SK-N-SH (cell line): ENCODE measurements around the gene TAX1BP1. TPM values are rescaled to one million over a fixed set of nuclear protein-coding genes. Genes with fewer than 3 reads are reported as not detected.

Source experiments
- CTCF ChIA-PET: fragments of 300-600, 350-600 bp; formaldehyde crosslinking; extraction: SDS; loops from one replicate; lab custom pipeline; 2021; lab: Yijun Ruan, JAX
- POLR2A ChIA-PET: fragments of 350-600 bp; sonication (Branson Sonifier 250); formaldehyde crosslinking; extraction: SDS; loops from one replicate; lab custom pipeline; 2020; ENCODE audit warnings: antibody characterized with exemption, inconsistent platforms; lab: Yijun Ruan, JAX
- DNase-seq: peaks from one replicate; pipeline ENCODE4 v3.0.0; 2012
- H2AFZ ChIP-seq: fragments of 200-600 bp; sonication (generic); 2 replicates; pipeline ENCODE4 v1.8.1; 2016; ENCODE audit warnings: antibody characterized with exemption, mild to moderate bottlenecking, low read depth
- H3F3A ChIP-seq: fragments of 200-600 bp; sonication (generic); replicated peaks from 2 replicates; pipeline ENCODE3; 2016; ENCODE audit warnings: antibody characterized with exemption, mild to moderate bottlenecking; ENCODE audit not compliant: insufficient read depth
- H3K27ac ChIP-seq, 2 experiments: fragments of 200-500 bp in 1 of 2; fragments of 200-600 bp in 1 of 2; sonication (Bioruptor generic) in 1 of 2; sonication (generic), shearing (Covaris generic) in 1 of 2; 2 replicates each; pipeline versions ENCODE4 v1.5.1 to v1.6.1; 2014 to 2016; ENCODE audit warnings: low read depth in 2 of 2, inconsistent platforms in 1 of 2, low read length in 1 of 2, mild to moderate bottlenecking in 1 of 2, mixed read lengths in 1 of 2
- H3K27me3 ChIP-seq: fragments of 200-600 bp; sonication (generic), shearing (Covaris generic); 2 replicates; pipeline ENCODE4 v1.6.1; 2016; ENCODE audit warnings: mixed run types; ENCODE audit not compliant: insufficient read depth
- H3K36me3 ChIP-seq, 2 experiments: fragments of 200-500 bp in 1 of 2; fragments of 200-600 bp in 1 of 2; sonication (Bioruptor generic) in 1 of 2; sonication (generic) in 1 of 2; replicated peaks in 1 of 2; 2 replicates each; pipeline versions ENCODE3 to v1.5.1; 2014 to 2016; ENCODE audit warnings: low read length in 1 of 2, mild to moderate bottlenecking in 1 of 2; ENCODE audit not compliant: insufficient read depth in 2 of 2, control insufficient read depth in 1 of 2
- H3K4me1 ChIP-seq, 2 experiments: fragments of 200-500 bp in 1 of 2; fragments of 200-600 bp in 1 of 2; sonication (Bioruptor generic) in 1 of 2; sonication (generic), shearing (Covaris generic) in 1 of 2; 2 replicates each; pipeline versions ENCODE4 v1.5.1 to v1.6.1; 2014 to 2016; ENCODE audit warnings: low read depth in 1 of 2, low read length in 1 of 2, mixed run types in 1 of 2; ENCODE audit not compliant: insufficient read depth in 2 of 2, control insufficient read depth in 1 of 2
- H3K4me2 ChIP-seq: fragments of 200-600 bp; sonication (generic), shearing (Covaris generic); 2 replicates; pipeline ENCODE4 v1.6.1; 2017; ENCODE audit warnings: mixed run types
- H3K4me3 ChIP-seq, 2 experiments: fragments of 200-500 bp in 1 of 2; fragments of 200-600 bp in 1 of 2; sonication (Bioruptor generic) in 1 of 2; sonication (generic), shearing (Covaris generic) in 1 of 2; 2 replicates each; pipeline versions ENCODE4 v1.5.1 to v1.8.1; 2014 to 2016; ENCODE audit warnings: low read depth in 2 of 2, inconsistent platforms in 1 of 2, low read length in 1 of 2, mild to moderate bottlenecking in 1 of 2, mixed read lengths in 1 of 2, moderate library complexity in 1 of 2
- H3K79me2 ChIP-seq: fragments of 200-600 bp; sonication (generic); 2 replicates; pipeline ENCODE4 v1.8.1; 2017; ENCODE audit warnings: mild to moderate bottlenecking; ENCODE audit not compliant: insufficient read depth
- H3K9ac ChIP-seq: fragments of 200-600 bp; sonication (generic); 2 replicates; pipeline ENCODE4 v1.6.1; 2017; ENCODE audit warnings: mixed run types
- H3K9me2 ChIP-seq: fragments of 200-600 bp; sonication (generic); 2 replicates; pipeline ENCODE4 v1.6.1; 2017; ENCODE audit warnings: mixed run types
- H3K9me3 ChIP-seq: fragments of 200-600 bp; sonication (generic); 2 replicates; pipeline ENCODE4 v1.6.1; 2017; ENCODE audit warnings: mixed run types, mild to moderate bottlenecking, moderate library complexity
- H4K20me1 ChIP-seq: fragments of 200-600 bp; sonication (generic); 2 replicates; pipeline ENCODE4 v1.6.1; 2017; ENCODE audit warnings: mild to moderate bottlenecking, mixed run types; ENCODE audit not compliant: insufficient read depth
- ELF1 ChIP-seq: IDR thresholded peaks from 2 replicates; pipeline ENCODE4 v1.4.0; 2012
- EZH2phosphoT487 ChIP-seq: fragments of 200-600 bp; sonication (generic); IDR thresholded peaks from 2 replicates; pipeline ENCODE4 v1.6.1; 2017; ENCODE audit warnings: low read depth, mixed run types, mild to moderate bottlenecking, antibody characterized with exemption, moderate library complexity, borderline replicate concordance
- FOSL2 ChIP-seq: IDR thresholded peaks from 2 replicates; pipeline ENCODE4 v1.4.0; 2012; ENCODE audit warnings: low read depth, mild to moderate bottlenecking, moderate library complexity, borderline replicate concordance
- FOXJ3 ChIP-seq: sonication (generic); formaldehyde crosslinking; IDR thresholded peaks from 2 replicates; pipeline ENCODE4 v1.5.1; 2020; ENCODE audit warnings: mild to moderate bottlenecking, missing genetic modification reagents
- FOXM1 ChIP-seq: IDR thresholded peaks from 2 replicates; pipeline ENCODE4 v1.4.0; 2012; ENCODE audit warnings: low read depth, mild to moderate bottlenecking
- GABPA ChIP-seq: IDR thresholded peaks from 2 replicates; pipeline ENCODE4 v1.4.0; 2012; ENCODE audit warnings: low read depth, mild to moderate bottlenecking
- IRF3 ChIP-seq: fragments of 150-350 bp; IDR thresholded peaks from 2 replicates; pipeline ENCODE4 v1.6.1; 2016; ENCODE audit warnings: mild to moderate bottlenecking, low read depth, low read length
- JUND ChIP-seq: IDR thresholded peaks from 2 replicates; pipeline ENCODE4 v1.4.0; 2012
- NRF1 ChIP-seq: IDR thresholded peaks from 2 replicates; pipeline ENCODE4 v1.6.1; 2012; ENCODE audit warnings: low read depth, mild to moderate bottlenecking, low read length
- POLR2AphosphoS5 ChIP-seq: IDR thresholded peaks from 2 replicates; pipeline ENCODE4 v1.6.1; 2012; ENCODE audit warnings: low read depth, low read length
- RAD21 ChIP-seq: IDR thresholded peaks from 2 replicates; pipeline ENCODE4 v1.6.1; 2012; ENCODE audit warnings: mild to moderate bottlenecking, low read length
- REST ChIP-seq: IDR thresholded peaks from 2 replicates; pipeline ENCODE4 v1.6.1; 2012; ENCODE audit warnings: mild to moderate bottlenecking, low read depth, low read length, moderate library complexity
- RXRA ChIP-seq: IDR thresholded peaks from 2 replicates; pipeline ENCODE4 v1.4.0; 2012; ENCODE audit warnings: low read depth, mild to moderate bottlenecking, borderline replicate concordance
- SMC3 ChIP-seq: IDR thresholded peaks from 2 replicates; pipeline ENCODE4 v1.6.1; 2012; ENCODE audit warnings: low read depth, low read length, improper control_type of control experiment
- TAF1 ChIP-seq: IDR thresholded peaks from 2 replicates; pipeline ENCODE4 v1.6.1; 2012; ENCODE audit warnings: low read depth, mild to moderate bottlenecking, low read length, moderate library complexity, borderline replicate concordance
- USF2 ChIP-seq: fragments of 150-350 bp; IDR thresholded peaks from 2 replicates; pipeline ENCODE4 v1.6.1; 2017; ENCODE audit warnings: antibody characterized with exemption, low read length, low read depth, borderline replicate concordance
- YY1 ChIP-seq: IDR thresholded peaks from 2 replicates; pipeline ENCODE4 v1.4.0; 2012; ENCODE audit warnings: low read depth, mild to moderate bottlenecking
- ZBTB33 ChIP-seq: IDR thresholded peaks from 2 replicates; pipeline ENCODE4 v1.4.0; 2012; ENCODE audit warnings: low read depth, borderline replicate concordance
- WGBS: methylation state at CpG from one replicate; pipeline ENCODE4 v1.1.6; 2017; ENCODE audit warnings: low lambda C conversion rate; 5-methylcytosine and 5-hydroxymethylcytosine counted together
- polyA plus RNA-seq, 3 experiments: library from polyadenylated mRNA; depleted of rRNA; stranded (reverse); fragments of >200 nt; gene quantifications; 2 replicates each; pipeline ENCODE4 v1.2.3, GENCODE V29; 2012

Gene TAX1BP1
- polyA plus RNA-seq, 1 of the 3 experiments (the other 2 are of a cell fraction) = 70.3 TPM

- no peak overlapping the region for H2AFZ ChIP-seq
- CTCF ChIA-PET = no interaction called here
- no peak overlapping the region for H3K4me2 ChIP-seq
- no peaks in the 10 kb centered on the region for H4K20me1 ChIP-seq
- POLR2A ChIA-PET = no interaction called here
- no peaks in the 10 kb centered on the region for H3F3A ChIP-seq
- no peaks in the 10 kb centered on the region for H3K9me3 ChIP-seq
- H3K36me3 ChIP-seq = no peaks in the 10 kb centered on the region
- no peak overlapping the region for H3K27ac ChIP-seq
- H3K27me3 ChIP-seq = no peaks in the 10 kb centered on the region
- no peaks in the 10 kb centered on the region for H3K79me2 ChIP-seq
- no peaks in the 10 kb centered on the region for H3K9me2 ChIP-seq
- no peak overlapping the region for H3K4me3 ChIP-seq
- H3K4me1 ChIP-seq = peaks cover 0 to 5% of the 10 kb centered on the region in 2 experiments; a peak in 2 of 4 replicates
- DNase-seq = no peak
- H3K9ac ChIP-seq = no peak overlapping the region
- 91% methylated on average over 7 of the region's 7 CpGs for whole genome bisulfite sequencing
- TF ChIP-seq YY1 (no peak), SMC3 (no peak), POLR2AphosphoS5 (no peak), FOXJ3 (CRISPR knock-in tag) (no peak), REST (no peak), JUND (no peak), TAF1 (no peak), ZBTB33 (no peak)
These were observed 129.1 kb downstream of the TAX1BP1 start for GRCh38 chr7:27869056-27869455.

GRCh38 chr7:27870595-27870994, 130.6 kb downstream of the TAX1BP1 start:
- H3K36me3 ChIP-seq = no peaks in the 10 kb centered on the region
- H3K9ac ChIP-seq = no peak overlapping the region
- H2AFZ ChIP-seq = no peak overlapping the region
- DNase-seq = no peak
- no peaks in the 10 kb centered on the region for H3K9me2 ChIP-seq
- ChIA-PET POLR2A (no interaction called here), CTCF (no interaction called here)
- H3K79me2 ChIP-seq = no peaks in the 10 kb centered on the region
- no peak overlapping the region for H3K4me3 ChIP-seq
- H3K4me1 ChIP-seq = peaks cover 7 to 10% of the 10 kb centered on the region in 2 experiments
- no peak overlapping the region for H3K4me2 ChIP-seq
- H4K20me1 ChIP-seq = no peaks in the 10 kb centered on the region
- H3K27ac ChIP-seq = no peak overlapping the region
- H3K27me3 ChIP-seq = no peaks in the 10 kb centered on the region
- no peaks in the 10 kb centered on the region for H3F3A ChIP-seq
- H3K9me3 ChIP-seq = no peaks in the 10 kb centered on the region
- 89% methylated on average over 5 of the region's 5 CpGs for WGBS
- TF ChIP-seq FOXM1 (no peak), RAD21 (no peak), USF2 (no peak), ZBTB33 (no peak), YY1 (no peak), FOXJ3 (CRISPR knock-in tag) (no peak), GABPA (no peak), EZH2phosphoT487 (no peak), RXRA (no peak), TAF1 (no peak), IRF3 (no peak), SMC3 (no peak), ELF1 (no peak), FOSL2 (no peak), NRF1 (no peak)
